ENCODE results near the gene TEX28.
"Not testable (repeated sequence)": the region's sequence is repeated elsewhere in the genome, so short reads cannot be mapped to it uniquely, and the experiment has no call there.

Gene TEX28

DNA sequence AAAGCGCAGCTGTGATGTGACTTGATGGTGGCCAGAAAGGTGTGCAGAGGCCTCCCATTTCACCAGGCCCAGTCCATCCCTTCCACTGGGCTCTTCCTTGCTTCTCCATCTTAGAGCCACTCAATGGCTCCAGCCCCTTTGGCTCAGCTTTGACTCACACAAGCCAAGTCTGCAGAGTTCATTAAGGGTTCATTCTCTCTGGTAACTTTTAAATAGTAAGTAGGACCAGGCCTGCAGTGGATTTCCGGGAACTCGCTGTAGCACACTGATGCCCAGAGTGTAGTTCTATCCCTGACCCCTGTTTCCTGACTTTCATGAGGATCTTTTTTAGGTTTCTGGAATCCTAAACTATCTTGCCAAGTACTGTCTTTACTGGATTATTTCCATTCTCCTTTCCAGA, 63.5 kb downstream of the TEX28 start:
- not testable (repeated sequence) for H3K27me3 Mint-ChIP-seq; H3K4me1 Mint-ChIP-seq (ENCODE audit: low read depth); H3K9me3 Mint-ChIP-seq (ENCODE audit: low read depth); H3K4me3 Mint-ChIP-seq; H3K36me3 Mint-ChIP-seq; H3K27ac Mint-ChIP-seq

GRCh38 chrX:154226706-154227105, 68.2 kb downstream of the TEX28 start:
- not testable (repeated sequence) for H3K27me3 Mint-ChIP-seq; H3K27ac Mint-ChIP-seq; H3K4me1 Mint-ChIP-seq (ENCODE audit: low read depth); H3K4me3 Mint-ChIP-seq; H3K36me3 Mint-ChIP-seq; H3K9me3 Mint-ChIP-seq (ENCODE audit: low read depth)

- H3K27ac Mint-ChIP-seq; H3K4me3 Mint-ChIP-seq; H3K4me1 Mint-ChIP-seq (ENCODE audit: low read depth); H3K36me3 Mint-ChIP-seq; H3K27me3 Mint-ChIP-seq; H3K9me3 Mint-ChIP-seq (ENCODE audit: low read depth): not testable (repeated sequence)
Measured at GRCh38 chrX:154225292-154225691, 69.6 kb downstream of the TEX28 start.

All from activated naive CD8-positive, alpha-beta T cell (primary cell).